HUES6 (cell line): ENCODE results near the gene NDE1.
"Not testable (repeated sequence)": the region's sequence is repeated elsewhere in the genome, so short reads cannot be mapped to it uniquely, and the experiment has no call there.

Source experiments
- H3K27ac ChIP-seq: 2 replicates; pipeline ENCODE4 v1.7.0; 2013; ENCODE audit warnings: low read depth, mild to moderate bottlenecking, low read length, inconsistent platforms
- H3K27me3 ChIP-seq: 2 replicates; pipeline ENCODE4 v1.6.1; 2013; ENCODE audit warnings: low read length; ENCODE audit not compliant: control insufficient read depth, insufficient read depth
- H3K36me3 ChIP-seq: 2 replicates; pipeline ENCODE4 v1.6.1; 2013; ENCODE audit warnings: low read length; ENCODE audit not compliant: control insufficient read depth, insufficient read depth
- H3K4me1 ChIP-seq: 2 replicates; pipeline ENCODE4 v1.6.1; 2013; ENCODE audit warnings: low read length; ENCODE audit not compliant: control insufficient read depth, insufficient read depth
- H3K4me3 ChIP-seq: 2 replicates; pipeline ENCODE4 v1.5.1; 2013; ENCODE audit warnings: low read depth, low read length
- H3K9ac ChIP-seq: one replicate; pipeline ENCODE4 v1.6.1; 2013; ENCODE audit warnings: mild to moderate bottlenecking, low read length
- H3K9me3 ChIP-seq: 2 replicates; pipeline ENCODE4 v1.6.1; 2013; ENCODE audit warnings: low read depth, low read length; ENCODE audit not compliant: control insufficient read depth, insufficient read depth

The NDE1 gene

DNA sequence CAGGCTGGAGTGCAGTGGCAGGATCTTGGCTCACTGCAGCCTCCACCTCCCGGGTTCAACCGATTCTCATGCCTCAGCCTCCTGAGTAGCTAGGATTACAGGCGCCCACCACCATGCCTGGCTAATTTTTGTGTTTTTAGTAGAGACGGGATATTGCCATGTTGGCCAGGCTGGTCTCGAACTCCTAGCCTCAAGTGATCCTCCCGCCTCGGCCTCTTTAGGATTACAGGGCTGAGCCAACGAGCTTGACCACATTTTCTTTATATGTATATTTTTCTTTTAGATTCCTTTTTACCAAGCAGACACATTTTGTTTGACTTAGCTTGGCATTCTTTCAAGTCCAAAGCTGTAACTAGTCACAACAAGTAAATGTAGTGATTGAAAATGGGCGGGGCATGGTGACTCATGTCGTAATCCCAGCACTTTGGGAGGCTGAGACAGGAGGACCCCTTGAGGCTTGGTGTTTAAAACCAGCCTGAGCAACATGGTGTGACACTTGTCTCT lies 5.0 kb upstream of the NDE1 start:
- H3K9ac ChIP-seq, H3K27ac ChIP-seq, H3K4me3 ChIP-seq, H3K27me3 ChIP-seq, H3K4me1 ChIP-seq, H3K36me3 ChIP-seq, H3K9me3 ChIP-seq: not testable (repeated sequence)

GRCh38 chr16:15646557-15647293 lies 3.3 kb upstream of the NDE1 start:
- not testable (repeated sequence) for H3K4me3 ChIP-seq, H3K36me3 ChIP-seq, H3K27ac ChIP-seq, H3K9me3 ChIP-seq, H3K27me3 ChIP-seq, H3K9ac ChIP-seq, H3K4me1 ChIP-seq

DNA sequence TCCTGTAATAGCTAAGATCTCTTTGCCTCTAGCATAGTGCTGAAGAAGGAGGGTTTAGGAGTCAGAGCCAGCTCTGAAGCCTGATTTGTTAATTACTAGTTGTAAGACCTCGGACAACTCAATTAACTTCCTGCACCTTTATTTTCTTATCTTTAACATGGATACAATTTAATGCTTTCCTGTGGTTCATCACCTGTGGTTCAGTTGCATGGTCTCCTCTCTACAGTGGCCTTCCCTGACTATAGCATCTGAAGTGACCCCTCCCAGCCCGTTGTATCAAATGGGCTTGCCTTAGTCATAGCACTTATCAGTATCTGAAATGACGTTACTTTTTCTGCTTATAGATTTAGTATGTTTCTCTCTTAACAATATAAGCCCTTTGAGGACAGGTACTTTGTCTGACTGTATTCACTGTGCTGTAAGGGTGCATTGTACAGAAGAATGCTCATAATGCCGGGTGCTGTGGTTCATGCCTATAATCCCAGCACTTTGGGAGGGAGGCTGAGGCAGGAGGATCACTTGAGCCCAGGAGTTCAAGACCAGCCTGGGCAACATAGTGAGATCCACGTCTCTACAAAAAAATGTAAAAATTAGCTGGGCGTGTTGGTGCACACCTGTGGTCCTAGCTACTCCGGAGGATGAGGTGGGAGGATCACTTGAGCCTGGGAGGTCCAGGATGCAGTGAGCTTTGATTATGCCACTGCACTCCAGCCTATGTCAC lies 2.6 kb upstream of the NDE1 start:
- no peaks in the 10 kb centered on the region for H3K27me3 ChIP-seq
- H3K4me1 ChIP-seq = peaks cover 8% of the 10 kb centered on the region; the same call in 1 of the 2 replicates
- no peak overlapping the region for H3K27ac ChIP-seq
- no peak overlapping the region for H3K4me3 ChIP-seq
- H3K36me3 ChIP-seq = peaks cover 4% of the 10 kb centered on the region; the same call in 1 of the 2 replicates
- no peaks in the 10 kb centered on the region for H3K9me3 ChIP-seq
- H3K9ac ChIP-seq = no peak overlapping the region

GRCh38 chr16:15648135-15648730 lies 1.8 kb upstream of the NDE1 start:
- Histone ChIP-seq H3K4me1 (peaks cover 8% of the 10 kb centered on the region; the same call in 1 of the 2 replicates), H3K27ac (no peak overlapping the region), H3K9me3 (no peaks in the 10 kb centered on the region)

GRCh38 chr16:15649311-15649710 lies 734 bp upstream of the NDE1 start:
- H3K4me1 ChIP-seq, H3K27me3 ChIP-seq, H3K9ac ChIP-seq, H3K9me3 ChIP-seq, H3K27ac ChIP-seq, H3K36me3 ChIP-seq: not testable (repeated sequence)
- H3K4me3 ChIP-seq = peak overlapping the region; percentile 56

More at GRCh38 chr16:15648135-15648730, 1.8 kb upstream of the NDE1 start:
- no peak overlapping the region for H3K9ac ChIP-seq
- H3K27me3 ChIP-seq = no peaks in the 10 kb centered on the region
- no peak overlapping the region for H3K4me3 ChIP-seq
- peaks cover 5% of the 10 kb centered on the region; the same call in 1 of the 2 replicates for H3K36me3 ChIP-seq

DNA sequence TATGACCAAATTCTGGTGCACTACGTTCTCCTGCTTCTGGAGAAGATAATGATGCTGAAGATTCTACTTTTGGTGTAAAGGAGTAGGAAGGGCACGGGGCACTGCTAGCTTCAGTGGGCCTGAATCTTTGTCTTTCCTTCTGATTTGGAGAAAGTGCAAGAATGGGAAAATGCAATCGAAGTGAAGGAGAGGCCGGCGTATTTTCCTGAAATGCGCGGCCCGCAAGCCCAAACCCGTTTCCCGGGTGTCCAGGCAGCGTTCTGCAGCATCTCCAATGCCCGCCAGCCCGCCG lies 372 bp upstream of the NDE1 start:
- Histone ChIP-seq H3K9ac (peak overlapping the region; percentile 17), H3K9me3 (no peaks in the 10 kb centered on the region), H3K4me1 (no peaks in the 10 kb centered on the region), H3K27me3 (no peaks in the 10 kb centered on the region), H3K4me3 (peak overlapping the region; percentile 56), H3K27ac (no peak overlapping the region), H3K36me3 (peaks cover 5% of the 10 kb centered on the region; the same call in 1 of the 2 replicates)

GRCh38 chr16:15650698-15651171 lies 690 bp downstream of the NDE1 start:
- Histone ChIP-seq H3K4me3 (peak overlapping the region; percentile 84), H3K27me3 (no peaks in the 10 kb centered on the region), H3K9ac (peak overlapping the region; percentile 75), H3K27ac (no peak overlapping the region), H3K36me3 (peaks cover 5% of the 10 kb centered on the region; the same call in 1 of the 2 replicates), H3K9me3 (no peaks in the 10 kb centered on the region), H3K4me1 (no peaks in the 10 kb centered on the region)

- no peaks in the 10 kb centered on the region for H3K27me3 ChIP-seq
- H3K36me3 ChIP-seq = peaks cover 5% of the 10 kb centered on the region; the same call in 1 of the 2 replicates
- no peak overlapping the region for H3K9ac ChIP-seq
- no peaks in the 10 kb centered on the region for H3K4me1 ChIP-seq
- H3K9me3 ChIP-seq = no peaks in the 10 kb centered on the region
- H3K27ac ChIP-seq = no peak overlapping the region
- H3K4me3 ChIP-seq = no peak overlapping the region
Observed at GRCh38 chr16:15652293-15653001, 2.4 kb downstream of the NDE1 start.

GRCh38 chr16:15653227-15653626 lies 3.2 kb downstream of the NDE1 start:
- Histone ChIP-seq H3K27ac (no peak overlapping the region), H3K4me3 (no peak overlapping the region), H3K9ac (no peak overlapping the region), H3K36me3 (peaks cover 5% of the 10 kb centered on the region; the same call in 1 of the 2 replicates), H3K4me1 (no peaks in the 10 kb centered on the region), H3K27me3 (no peaks in the 10 kb centered on the region), H3K9me3 (no peaks in the 10 kb centered on the region)

DNA sequence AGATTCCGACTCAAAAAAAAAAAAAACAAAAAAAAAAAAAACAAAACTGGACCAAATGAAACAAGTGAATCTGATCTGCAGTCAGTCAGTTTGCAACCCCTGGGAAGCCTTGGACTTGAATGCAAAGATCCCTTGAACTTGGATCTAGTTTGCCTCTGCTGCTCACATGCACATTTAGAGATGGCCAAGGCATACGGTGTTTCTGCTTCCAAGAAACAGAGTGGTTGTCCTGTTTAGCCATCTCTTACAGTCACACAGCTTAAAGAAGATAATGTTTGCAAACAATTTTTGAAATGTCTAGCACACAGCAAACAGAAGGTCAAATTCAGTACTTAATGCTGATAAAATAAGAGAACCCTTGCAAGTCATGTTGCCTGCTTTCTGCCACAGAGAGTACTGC lies 4.5 kb downstream of the NDE1 start:
- no peaks in the 10 kb centered on the region for H3K4me1 ChIP-seq
- H3K9me3 ChIP-seq = no peaks in the 10 kb centered on the region
- peaks cover 5% of the 10 kb centered on the region; the same call in 1 of the 2 replicates for H3K36me3 ChIP-seq
- H3K27me3 ChIP-seq = no peaks in the 10 kb centered on the region
- H3K9ac ChIP-seq = no peak overlapping the region
- no peak overlapping the region for H3K27ac ChIP-seq
- H3K4me3 ChIP-seq = no peak overlapping the region
